WTC11 (cell line): Measurements from ENCODE around the gene KLHDC3. TPM values are rescaled to one million over a fixed set of nuclear protein-coding genes. Genes with fewer than 3 reads are reported as not detected.

Experiments
- ATAC-seq: fragments of 200-7000 bp; cut with Tn5 transposase; 2 replicates; pipeline ENCODE4 v1.10.0; 2021; ENCODE audit warnings: mild to moderate bottlenecking, moderate library complexity
- CTCF ChIA-PET: fragments of 300-600 bp; sonication (Branson Sonifier 250); formaldehyde crosslinking; loops from one replicate; lab custom pipeline; 2021; ENCODE audit warnings: antibody characterized with exemption; lab: Charles Lee
- POLR2A ChIA-PET: fragments of 350-600 bp; sonication (Branson Sonifier 250); formaldehyde crosslinking; loops from one replicate; lab custom pipeline; 2021; ENCODE audit warnings: antibody characterized with exemption; lab: Charles Lee
- DNase-seq: peaks from one replicate; pipeline ENCODE4 v3.0.0; 2021; ENCODE audit warnings: low spot score
- H3K27ac Mint-ChIP-seq: 2 replicates; pipeline ENCODE4 v1.8.0; 2021; ENCODE audit warnings: mixed read lengths
- H3K27me3 Mint-ChIP-seq: 2 replicates; pipeline ENCODE4 v1.8.0; 2021; ENCODE audit warnings: low read depth, mild to moderate bottlenecking, moderate library complexity, mixed read lengths
- H3K36me3 Mint-ChIP-seq: 2 replicates; pipeline ENCODE4 v1.8.0; 2021; ENCODE audit warnings: mixed read lengths
- H3K4me1 Mint-ChIP-seq: 2 replicates; pipeline ENCODE4 v1.8.0; 2022; ENCODE audit warnings: mixed read lengths
- H3K4me3 Mint-ChIP-seq: 2 replicates; pipeline ENCODE4 v1.8.0; 2021; ENCODE audit warnings: mild to moderate bottlenecking, moderate library complexity, mixed read lengths
- H3K9me3 Mint-ChIP-seq: 2 replicates; pipeline ENCODE4 v1.8.0; 2021; ENCODE audit warnings: mixed read lengths
- AFF4 ChIP-seq: sonication (generic); formaldehyde crosslinking; IDR thresholded peaks from 2 replicates; pipeline ENCODE4 v1.8.1; 2023; ENCODE audit warnings: mild to moderate bottlenecking, missing genetic modification reagents, borderline replicate concordance
- ATF1 ChIP-seq: sonication (generic); formaldehyde crosslinking; IDR thresholded peaks from 2 replicates; pipeline ENCODE4 v1.8.1; 2023; ENCODE audit warnings: mild to moderate bottlenecking, moderate library complexity, missing genetic modification reagents
- CBFB ChIP-seq: sonication (generic); formaldehyde crosslinking; IDR thresholded peaks from 2 replicates; pipeline ENCODE4 v1.8.1; 2022; ENCODE audit warnings: mild to moderate bottlenecking, low read depth, missing genetic modification reagents
- E2F4 ChIP-seq: sonication (generic); formaldehyde crosslinking; IDR thresholded peaks from 2 replicates; pipeline ENCODE4 v1.8.1; 2022; ENCODE audit warnings: low read depth, mild to moderate bottlenecking, moderate library complexity, missing genetic modification reagents, borderline replicate concordance
- ELF4 ChIP-seq: sonication (generic); formaldehyde crosslinking; IDR thresholded peaks from 2 replicates; pipeline ENCODE4 v1.8.1; 2022; ENCODE audit warnings: low read depth, mild to moderate bottlenecking, moderate library complexity, missing genetic modification reagents
- EMX1 ChIP-seq: fragments of 250-450 bp; sonication (Bioruptor Pico); IDR thresholded peaks from 2 replicates; pipeline ENCODE4 v1.8.0; 2021; ENCODE audit warnings: mild to moderate bottlenecking
- FOXJ3 ChIP-seq: sonication (generic); formaldehyde crosslinking; IDR thresholded peaks from 2 replicates; pipeline ENCODE4 v1.9.0; 2021; ENCODE audit warnings: missing genetic modification reagents, mild to moderate bottlenecking, borderline replicate concordance
- FOXP1 ChIP-seq: sonication (generic); formaldehyde crosslinking; IDR thresholded peaks from 2 replicates; pipeline ENCODE4 v1.8.0; 2022; ENCODE audit warnings: missing genetic modification reagents, mild to moderate bottlenecking, moderate library complexity, borderline replicate concordance
- GABPB1 ChIP-seq: sonication (generic); formaldehyde crosslinking; IDR thresholded peaks from 2 replicates; pipeline ENCODE4 v1.8.1; 2023; ENCODE audit warnings: mild to moderate bottlenecking, missing genetic modification reagents
- HMGA2 ChIP-seq: fragments of 250-450 bp; sonication (Bioruptor Pico); IDR thresholded peaks from 2 replicates; pipeline ENCODE4 v1.4.0; 2021; ENCODE audit warnings: mild to moderate bottlenecking, moderate library complexity
- IRF1 ChIP-seq: sonication (generic); formaldehyde crosslinking; IDR thresholded peaks from 2 replicates; pipeline ENCODE4 v1.8.0; 2023; ENCODE audit warnings: missing genetic modification reagents
- JUN ChIP-seq: sonication (generic); formaldehyde crosslinking; IDR thresholded peaks from 2 replicates; pipeline ENCODE4 v1.8.0; 2023; ENCODE audit warnings: mild to moderate bottlenecking, missing genetic modification reagents
- NFE2L1 ChIP-seq: sonication (generic); formaldehyde crosslinking; IDR thresholded peaks from 2 replicates; pipeline ENCODE4 v1.8.1; 2023; ENCODE audit warnings: missing genetic modification reagents
- OVOL2 ChIP-seq: fragments of 250-450 bp; sonication (Bioruptor Pico); IDR thresholded peaks from 2 replicates; pipeline ENCODE4 v1.9.0; 2021; ENCODE audit warnings: mild to moderate bottlenecking, borderline replicate concordance
- PRRX2 ChIP-seq: fragments of 250-450 bp; sonication (Bioruptor Pico); IDR thresholded peaks from 2 replicates; pipeline ENCODE4 v1.8.0; 2021; ENCODE audit warnings: mild to moderate bottlenecking
- RELA ChIP-seq: sonication (generic); formaldehyde crosslinking; IDR thresholded peaks from 2 replicates; pipeline ENCODE4 v1.8.1; 2022; ENCODE audit warnings: missing genetic modification reagents, mild to moderate bottlenecking, borderline replicate concordance
- SMAD3 ChIP-seq: sonication (generic); formaldehyde crosslinking; IDR thresholded peaks from 2 replicates; pipeline ENCODE4 v1.8.0; 2022; ENCODE audit warnings: missing genetic modification reagents, mild to moderate bottlenecking, borderline replicate concordance
- TEAD1 ChIP-seq: sonication (generic); formaldehyde crosslinking; IDR thresholded peaks from 2 replicates; pipeline ENCODE4 v1.8.0; 2022; ENCODE audit warnings: mild to moderate bottlenecking, missing genetic modification reagents
- ZBTB21 ChIP-seq: sonication (generic); formaldehyde crosslinking; IDR thresholded peaks from 2 replicates; pipeline ENCODE4 v1.8.1; 2023; ENCODE audit warnings: mild to moderate bottlenecking, missing genetic modification reagents, borderline replicate concordance
- ZNF138 ChIP-seq: sonication (generic); formaldehyde crosslinking; conservative IDR thresholded peaks from 2 replicates; pipeline ENCODE4 v1.8.1; 2022; ENCODE audit warnings: mild to moderate bottlenecking, moderate library complexity, missing genetic modification reagents
- ZNF232 ChIP-seq: sonication (generic); formaldehyde crosslinking; IDR thresholded peaks from 2 replicates; pipeline ENCODE4 v1.8.0; 2022; ENCODE audit warnings: mild to moderate bottlenecking, missing genetic modification reagents
- ZNF396 ChIP-seq: fragments of 250-450 bp; sonication (Bioruptor Pico); IDR thresholded peaks from 2 replicates; pipeline ENCODE4 v1.8.0; 2021; ENCODE audit warnings: mild to moderate bottlenecking, moderate library complexity, borderline replicate concordance
- ZNF423 ChIP-seq: fragments of 250-450 bp; sonication (Bioruptor Pico); IDR thresholded peaks from 2 replicates; pipeline ENCODE4 v2.1.2; 2022; ENCODE audit warnings: mild to moderate bottlenecking, moderate library complexity
- ZSCAN18 ChIP-seq: fragments of 250-450 bp; sonication (Bioruptor Pico); IDR thresholded peaks from 2 replicates; pipeline ENCODE4 v2.1.2; 2022; ENCODE audit warnings: mild to moderate bottlenecking, moderate library complexity
- total RNA-seq: library from RNA; stranded (reverse); gene quantifications from 3 replicates; pipeline ENCODE4 v1.2.3, GENCODE V29; 2021
- TF ChIP-seq, protein P1 (sequence below): fragments of 250-450 bp; sonication (Bioruptor Pico); IDR thresholded peaks from 2 replicates; pipeline ENCODE4 v1.9.0; 2021; ENCODE audit warnings: mild to moderate bottlenecking
- TF ChIP-seq, protein P2 (sequence below): sonication (generic); formaldehyde crosslinking; IDR thresholded peaks from 2 replicates; pipeline ENCODE4 v1.8.0; 2022; ENCODE audit warnings: mild to moderate bottlenecking, missing genetic modification reagents
- TF ChIP-seq, protein P3 (sequence below): sonication (generic); formaldehyde crosslinking; IDR thresholded peaks from 2 replicates; pipeline ENCODE4 v1.8.0; 2022; ENCODE audit warnings: mild to moderate bottlenecking, missing genetic modification reagents

The KLHDC3 gene
- total RNA-seq, 1 experiment from 2014 or later = 172 TPM

GRCh38 chr6:42968783-42969182 is 45.3 kb upstream of the KLHDC3 start:
- Mint-ChIP-seq H3K9me3 (no peaks in the 10 kb centered on the region), H3K4me1 (0 out of 2 replicates have a peak, but pooled peaks cover 4% of the 10 kb centered on the region), H3K4me3 (no peak overlapping the region), H3K27ac (no peak overlapping the region), H3K27me3 (no peaks in the 10 kb centered on the region), H3K36me3 (no peaks in the 10 kb centered on the region)
- ATAC-seq = no peak
- CTCF ChIA-PET = interaction anchor here (0.6 to 0.7 kb wide), 2 partner anchors 10 to 36 kb away, joined by 3 to 4 read pairs; partner anchors contain the start of gene PEX6
- DNase-seq = no peak
- POLR2A ChIA-PET = interaction anchor here (0.6 kb wide), 1 partner anchor 17 kb away, joined by 5 read pairs; no protein-coding TSS in a partner anchor
- TF ChIP-seq ZSCAN18 (CRISPR knock-in tag) (no peak), FOXP1 (CRISPR knock-in tag) (no peak), ZNF396 (CRISPR knock-in tag) (no peak), ZNF232 (CRISPR knock-in tag) (no peak), ZBTB21 (CRISPR knock-in tag) (no peak), EMX1 (CRISPR knock-in tag) (no peak), RELA (no peak), OVOL2 (no peak), JUN (CRISPR knock-in tag) (no peak), GABPB1 (CRISPR knock-in tag) (no peak), HMGA2 (CRISPR knock-in tag) (no peak), NFE2L1 (no peak), ATF1 (CRISPR knock-in tag) (no peak), CBFB (CRISPR knock-in tag) (no peak), ZNF138 (CRISPR knock-in tag) (no peak)
- TF ChIP-seq, protein P1, sequence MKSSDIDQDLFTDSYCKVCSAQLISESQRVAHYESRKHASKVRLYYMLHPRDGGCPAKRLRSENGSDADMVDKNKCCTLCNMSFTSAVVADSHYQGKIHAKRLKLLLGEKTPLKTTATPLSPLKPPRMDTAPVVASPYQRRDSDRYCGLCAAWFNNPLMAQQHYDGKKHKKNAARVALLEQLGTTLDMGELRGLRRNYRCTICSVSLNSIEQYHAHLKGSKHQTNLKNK (CRISPR knock-in tag) = no peak
- TF ChIP-seq, protein P2, sequence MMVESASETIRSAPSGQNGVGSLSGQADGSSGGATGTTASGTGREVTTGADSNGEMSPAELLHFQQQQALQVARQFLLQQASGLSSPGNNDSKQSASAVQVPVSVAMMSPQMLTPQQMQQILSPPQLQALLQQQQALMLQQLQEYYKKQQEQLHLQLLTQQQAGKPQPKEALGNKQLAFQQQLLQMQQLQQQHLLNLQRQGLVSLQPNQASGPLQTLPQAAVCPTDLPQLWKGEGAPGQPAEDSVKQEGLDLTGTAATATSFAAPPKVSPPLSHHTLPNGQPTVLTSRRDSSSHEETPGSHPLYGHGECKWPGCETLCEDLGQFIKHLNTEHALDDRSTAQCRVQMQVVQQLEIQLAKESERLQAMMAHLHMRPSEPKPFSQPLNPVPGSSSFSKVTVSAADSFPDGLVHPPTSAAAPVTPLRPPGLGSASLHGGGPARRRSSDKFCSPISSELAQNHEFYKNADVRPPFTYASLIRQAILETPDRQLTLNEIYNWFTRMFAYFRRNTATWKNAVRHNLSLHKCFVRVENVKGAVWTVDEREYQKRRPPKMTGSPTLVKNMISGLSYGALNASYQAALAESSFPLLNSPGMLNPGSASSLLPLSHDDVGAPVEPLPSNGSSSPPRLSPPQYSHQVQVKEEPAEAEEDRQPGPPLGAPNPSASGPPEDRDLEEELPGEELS (CRISPR knock-in tag) = no peak

- ATAC-seq = no peak
- no peak overlapping the region for H3K27ac Mint-ChIP-seq
- no peaks in the 10 kb centered on the region for H3K27me3 Mint-ChIP-seq
- H3K9me3 Mint-ChIP-seq = no peaks in the 10 kb centered on the region
- no peaks in the 10 kb centered on the region for H3K4me1 Mint-ChIP-seq
- POLR2A ChIA-PET = interaction anchor here (0.6 kb wide), 1 partner anchor 16 kb away, joined by 5 read pairs; no protein-coding TSS in a partner anchor
- no peak for DNase-seq
- no peaks in the 10 kb centered on the region for H3K36me3 Mint-ChIP-seq
- no peak overlapping the region for H3K4me3 Mint-ChIP-seq
- CTCF ChIA-PET = interaction anchor here (0.7 kb wide), 1 partner anchor 9 kb away, joined by 4 read pairs; the partner anchor contains the start of gene PEX6
- TF ChIP-seq, protein P1 (CRISPR knock-in tag) = no peak
- TF ChIP-seq ELF4 (no peak), TEAD1 (CRISPR knock-in tag) (no peak), ZNF423 (CRISPR knock-in tag) (no peak), E2F4 (no peak), PRRX2 (CRISPR knock-in tag) (no peak), IRF1 (no peak), SMAD3 (CRISPR knock-in tag) (no peak), AFF4 (no peak), FOXJ3 (CRISPR knock-in tag) (no peak)
- TF ChIP-seq, protein P3, sequence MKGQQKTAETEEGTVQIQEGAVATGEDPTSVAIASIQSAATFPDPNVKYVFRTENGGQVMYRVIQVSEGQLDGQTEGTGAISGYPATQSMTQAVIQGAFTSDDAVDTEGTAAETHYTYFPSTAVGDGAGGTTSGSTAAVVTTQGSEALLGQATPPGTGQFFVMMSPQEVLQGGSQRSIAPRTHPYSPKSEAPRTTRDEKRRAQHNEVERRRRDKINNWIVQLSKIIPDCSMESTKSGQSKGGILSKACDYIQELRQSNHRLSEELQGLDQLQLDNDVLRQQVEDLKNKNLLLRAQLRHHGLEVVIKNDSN (CRISPR knock-in tag) = no peak
Measured at GRCh38 chr6:42969431-42969830, 44.6 kb upstream of the KLHDC3 start.
